Thymus (tissue), 11 donors: ENCODE results near the gene GNGT1. TPM values are rescaled to one million over a fixed set of nuclear protein-coding genes. Genes with fewer than 3 reads are reported as not detected.

ENCODE experiments used
- DNase-seq, 9 donors: peaks; one replicate each; pipeline ENCODE4 v3.0.0-alpha.2; 2013; ENCODE audit warnings: low spot score in 9 of 9, low read depth in 6 of 9, missing footprints in 1 of 9
- H3K27ac ChIP-seq, 2 donors: one replicate each; pipeline ENCODE4 v1.5.1; 2013; ENCODE audit warnings: control low read depth in 1 of 2, low read depth in 1 of 2, low read length in 1 of 2, mild to moderate bottlenecking in 1 of 2, moderate library complexity in 1 of 2
- H3K27me3 ChIP-seq, 2 donors: one replicate each; pipeline ENCODE4 v1.5.1; 2013; ENCODE audit warnings: low read length in 1 of 2; ENCODE audit not compliant: control insufficient read depth in 2 of 2, insufficient read depth in 1 of 2
- H3K36me3 ChIP-seq, 2 donors: one replicate each; pipeline ENCODE4 v1.5.1; 2013; ENCODE audit warnings: low read length in 1 of 2, mild to moderate bottlenecking in 1 of 2, moderate library complexity in 1 of 2; ENCODE audit not compliant: control insufficient read depth in 2 of 2, insufficient read depth in 2 of 2
- H3K4me1 ChIP-seq, 2 donors: one replicate each; pipeline ENCODE4 v1.5.1; 2013; ENCODE audit warnings: low read length in 2 of 2; ENCODE audit not compliant: control insufficient read depth in 2 of 2, insufficient read depth in 2 of 2
- H3K4me3 ChIP-seq, 2 donors: one replicate each; pipeline ENCODE4 v1.5.1; 2013; ENCODE audit warnings: low read length in 2 of 2, control low read depth in 1 of 2, mild to moderate bottlenecking in 1 of 2
- H3K9me3 ChIP-seq, 2 donors: one replicate each; pipeline ENCODE4 v1.5.1; 2013; ENCODE audit warnings: low read length in 1 of 2, mild to moderate bottlenecking in 1 of 2; ENCODE audit not compliant: control insufficient read depth in 2 of 2, insufficient read depth in 1 of 2
- WGBS: extraction: QIAGEN DNeasy Blood & Tissue Kit; methylation state at CpG from one replicate; pipeline ENCODE4 v1.1.7; 2013; 5-methylcytosine and 5-hydroxymethylcytosine counted together
- polyA plus RNA-seq: library from polyadenylated mRNA; stranded (reverse); fragments of 200-250 nt; gene quantifications from one replicate; pipeline ENCODE4 v1.2.3, GENCODE V29; 2013
- total RNA-seq: library from RNA; stranded (reverse); fragments of 120-200 nt; gene quantifications from one replicate; pipeline ENCODE4 v1.2.4, GENCODE V29; 2013
- donor health status: healthy.

The GNGT1 gene
- total and polyA plus RNA-seq, 2 donors: 0.76 to 3.3 TPM

GRCh38 chr7:93958216-93958615 is 51.8 kb downstream of the GNGT1 start:
- Histone ChIP-seq H3K27ac (no peak overlapping the region), H3K36me3 (no peaks in the 10 kb centered on the region), H3K9me3 (no peaks in the 10 kb centered on the region), H3K27me3 (no peaks in the 10 kb centered on the region), H3K4me3 (no peak overlapping the region), H3K4me1 (no peaks in the 10 kb centered on the region)
- no peak for DNase-seq
- 94% methylated on average over 3 of the region's 3 CpGs for WGBS

GRCh38 chr7:93958651-93959050 is 52.3 kb downstream of the GNGT1 start:
- no peaks in the 10 kb centered on the region for H3K4me1 ChIP-seq
- H3K4me3 ChIP-seq: no peak overlapping the region
- no peaks in the 10 kb centered on the region for H3K9me3 ChIP-seq
- H3K27me3 ChIP-seq: no peaks in the 10 kb centered on the region
- H3K27ac ChIP-seq: no peak overlapping the region
- WGBS: 91% methylated on average over 3 of the region's 3 CpGs
- H3K36me3 ChIP-seq: no peaks in the 10 kb centered on the region
- DNase-seq: no peak

Other genes starting within 250 kb of the GNGT1 start
- gene TFPI2, start 15.8 kb upstream of the GNGT1 start, total RNA-seq: 12.5 TPM
- 21.3 TPM for gene TFPI2, start 15.8 kb upstream of the GNGT1 start, polyA plus RNA-seq
- 32.2 TPM for gene GNG11, start 15.2 kb downstream of the GNGT1 start, total RNA-seq
- 28.6 TPM for gene GNG11, start 15.2 kb downstream of the GNGT1 start, polyA plus RNA-seq
- gene BET1, start 97.8 kb downstream of the GNGT1 start, total RNA-seq: 33.2 TPM
- 39.5 TPM for gene BET1, start 97.8 kb downstream of the GNGT1 start, polyA plus RNA-seq